ENCODE results near the gene FGF10.
A peak's percentile ranks its signal among the peaks of the same experiment; 100 is the strongest.

The FGF10 gene

GRCh38 chr5:44356231-44356630, 33.0 kb downstream of the FGF10 start:
- DNase-seq (ENCODE audit: low spot score) = no peak

GRCh38 chr5:44345871-44346270, 43.3 kb downstream of the FGF10 start:
- DNase-seq (ENCODE audit: low spot score) = no peak

- no peak for DNase-seq (ENCODE audit: low spot score)
Measured at GRCh38 chr5:44336708-44337107, 52.5 kb downstream of the FGF10 start.

GRCh38 chr5:44334622-44335021, 54.6 kb downstream of the FGF10 start:
- no peak for DNase-seq (ENCODE audit: low spot score)

- DNase-seq (ENCODE audit: low spot score) = peak; percentile 31
Measured at GRCh38 chr5:44332285-44332971, 56.8 kb downstream of the FGF10 start.

GRCh38 chr5:44331471-44332050, 57.7 kb downstream of the FGF10 start:
- DNase-seq (ENCODE audit: low spot score) = no peak

- DNase-seq (ENCODE audit: low spot score) = no peak
Measured at GRCh38 chr5:44329716-44330115, 59.5 kb downstream of the FGF10 start.

GRCh38 chr5:44321144-44321725, 68.0 kb downstream of the FGF10 start:
- DNase-seq (ENCODE audit: low spot score) = no peak

GRCh38 chr5:44320188-44320587, 69.0 kb downstream of the FGF10 start:
- no peak for DNase-seq (ENCODE audit: low spot score)

- no peak for DNase-seq (ENCODE audit: low spot score)
Measured at GRCh38 chr5:44318883-44319282, 70.3 kb downstream of the FGF10 start.

- no peak for DNase-seq (ENCODE audit: low spot score)
Measured at GRCh38 chr5:44312374-44312773, 76.8 kb downstream of the FGF10 start.

- DNase-seq (ENCODE audit: low spot score) = no peak
Measured at GRCh38 chr5:44300551-44300950, 88.7 kb downstream of the FGF10 start.

GRCh38 chr5:44299394-44299793, 89.8 kb downstream of the FGF10 start:
- DNase-seq (ENCODE audit: low spot score) = no peak

- peak; percentile 13 for DNase-seq (ENCODE audit: low spot score)
Measured at GRCh38 chr5:44294516-44294915, 94.7 kb downstream of the FGF10 start.

GRCh38 chr5:44292736-44293135, 96.5 kb downstream of the FGF10 start:
- DNase-seq (ENCODE audit: low spot score) = no peak

- no peak for DNase-seq (ENCODE audit: low spot score)
Measured at GRCh38 chr5:44278469-44278868, 110.8 kb downstream of the FGF10 start.

GRCh38 chr5:44275908-44276307, 113.3 kb downstream of the FGF10 start:
- DNase-seq (ENCODE audit: low spot score) = no peak

GRCh38 chr5:44275329-44275728, 113.9 kb downstream of the FGF10 start:
- no peak for DNase-seq (ENCODE audit: low spot score)

- DNase-seq (ENCODE audit: low spot score) = no peak
Measured at GRCh38 chr5:44267909-44268308, 121.3 kb downstream of the FGF10 start.

- no peak for DNase-seq (ENCODE audit: low spot score)
Measured at GRCh38 chr5:44266882-44267576, 122.2 kb downstream of the FGF10 start.

- DNase-seq (ENCODE audit: low spot score) = no peak
Measured at GRCh38 chr5:44265713-44266112, 123.5 kb downstream of the FGF10 start.

GRCh38 chr5:44260793-44261192, 128.4 kb downstream of the FGF10 start:
- DNase-seq (ENCODE audit: low spot score) = no peak
